HG02938 (cell line): Measurements from ENCODE around the gene TNNT3.

Source experiments
- ATAC-seq: cut with Tn5 transposase; IDR thresholded peaks from one replicate; pipeline ENCODE4 v1.9.1; 2021; ENCODE audit warnings: mild to moderate bottlenecking, moderate library complexity; ENCODE audit not compliant: unreplicated experiment

Gene TNNT3

DNA sequence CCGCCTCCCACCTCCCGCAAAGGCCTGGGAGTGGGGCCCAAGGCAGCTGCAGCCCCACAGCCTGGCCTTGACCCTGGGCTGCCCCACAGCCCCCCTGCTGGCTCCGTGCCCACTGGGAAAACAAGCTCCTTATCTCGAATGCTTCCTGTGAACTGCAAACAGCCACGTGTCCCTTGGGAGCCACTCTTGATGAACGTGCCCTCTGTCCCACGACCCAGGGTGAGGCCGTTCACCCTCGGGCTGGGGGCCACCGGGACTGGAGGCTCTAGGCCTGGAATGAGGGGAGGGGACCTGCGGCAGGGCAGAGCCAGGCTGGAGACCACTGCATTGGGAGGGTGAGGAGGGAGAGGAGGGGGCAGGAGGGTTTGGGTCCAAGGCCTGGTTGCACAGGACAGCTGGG is 68.7 kb downstream of the TNNT3 start:
- ATAC-seq = no peak
